IPS-18a (cell line): ENCODE measurements around the gene KLK4.

Source experiments
- H3K27ac ChIP-seq: one replicate; pipeline ENCODE4 v1.5.1; 2013; ENCODE audit warnings: low read length
- H3K27me3 ChIP-seq: one replicate; pipeline ENCODE4 v1.6.1; 2013; ENCODE audit warnings: mild to moderate bottlenecking, low read length; ENCODE audit not compliant: control insufficient read depth, insufficient read depth
- H3K36me3 ChIP-seq: one replicate; pipeline ENCODE4 v1.6.1; 2013; ENCODE audit warnings: low read depth, low read length; ENCODE audit not compliant: control insufficient read depth
- H3K4me1 ChIP-seq: one replicate; pipeline ENCODE4 v1.6.1; 2013; ENCODE audit warnings: low read depth, low read length; ENCODE audit not compliant: control insufficient read depth
- H3K4me3 ChIP-seq: one replicate; pipeline ENCODE4 v1.5.1; 2013; ENCODE audit warnings: low read length
- H3K9ac ChIP-seq: one replicate; pipeline ENCODE4 v1.6.1; 2013; ENCODE audit warnings: mild to moderate bottlenecking, low read length, moderate library complexity
- H3K9me3 ChIP-seq: one replicate; pipeline ENCODE4 v1.6.1; 2013; ENCODE audit warnings: low read depth, low read length; ENCODE audit not compliant: control insufficient read depth

Gene KLK4, protein sequence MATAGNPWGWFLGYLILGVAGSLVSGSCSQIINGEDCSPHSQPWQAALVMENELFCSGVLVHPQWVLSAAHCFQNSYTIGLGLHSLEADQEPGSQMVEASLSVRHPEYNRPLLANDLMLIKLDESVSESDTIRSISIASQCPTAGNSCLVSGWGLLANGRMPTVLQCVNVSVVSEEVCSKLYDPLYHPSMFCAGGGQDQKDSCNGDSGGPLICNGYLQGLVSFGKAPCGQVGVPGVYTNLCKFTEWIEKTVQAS

GRCh38 chr19:50911206-50912101, at the start of gene KLK4:
KLK4 (minus strand) TSS chr19:50911395; CDS start chr19:50910738, 657 bp downstream.
- no peak within 1 kb of the TSS for H3K27ac ChIP-seq
- no peak within 1 kb of the TSS for H3K9ac ChIP-seq
- peaks cover 54% of the 10 kb centered on the region for H3K27me3 ChIP-seq
- H3K9me3 ChIP-seq: no peaks in the 10 kb centered on the region
- H3K4me1 ChIP-seq: no peaks in the 10 kb centered on the region
- no peak within 1 kb of the TSS for H3K4me3 ChIP-seq
- H3K36me3 ChIP-seq: no peaks in the 10 kb centered on the region

- Histone ChIP-seq H3K4me3 (no peak overlapping the region), H3K4me1 (no peaks in the 10 kb centered on the region), H3K9me3 (no peaks in the 10 kb centered on the region), H3K27me3 (no peaks in the 10 kb centered on the region), H3K9ac (no peak overlapping the region), H3K36me3 (no peaks in the 10 kb centered on the region), H3K27ac (no peak overlapping the region)
Measured at GRCh38 chr19:50959731-50960500, 48.7 kb upstream of the KLK4 start.

GRCh38 chr19:50957587-50957986, 46.4 kb upstream of the KLK4 start:
- Histone ChIP-seq H3K9me3 (no peaks in the 10 kb centered on the region), H3K27me3 (no peaks in the 10 kb centered on the region)

DNA sequence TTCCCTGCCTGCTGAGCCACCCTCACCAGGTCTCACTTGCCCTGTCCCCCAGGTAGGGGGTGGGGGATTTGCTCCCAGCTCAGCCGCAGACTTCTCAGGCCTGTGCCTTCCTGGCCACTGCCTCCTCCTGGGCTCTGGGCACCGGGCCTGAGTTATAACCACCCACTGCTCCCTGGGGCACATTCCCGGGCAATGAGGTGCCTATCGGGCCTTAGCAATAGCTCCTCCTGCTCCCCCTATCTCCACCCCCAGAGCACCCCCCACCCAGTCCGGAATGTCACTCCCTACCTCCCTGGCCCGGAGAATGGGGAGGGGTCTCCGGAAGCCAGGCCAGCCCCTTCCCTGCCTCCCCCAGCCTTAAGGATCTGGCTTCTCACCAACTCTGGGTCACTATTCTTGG, 41.7 kb upstream of the KLK4 start, which contains the start of gene KLK5:
Gene KLK5, minus strand, starts transcription at position 129 of the 400 bp plus-strand sequence. CDS start 381 bp downstream, outside the sequence.
- Histone ChIP-seq H3K27ac (no peak within 1 kb of the TSS), H3K36me3 (no peaks in the 10 kb centered on the region), H3K4me3 (no peak within 1 kb of the TSS), H3K4me1 (no peaks in the 10 kb centered on the region), H3K9ac (no peak within 1 kb of the TSS), H3K9me3 (no peaks in the 10 kb centered on the region), H3K27me3 (no peaks in the 10 kb centered on the region)

More at GRCh38 chr19:50957587-50957986, 46.4 kb upstream of the KLK4 start:
- Histone ChIP-seq H3K9ac (no peak overlapping the region), H3K27ac (no peak overlapping the region), H3K36me3 (no peaks in the 10 kb centered on the region), H3K4me3 (no peak overlapping the region), H3K4me1 (no peaks in the 10 kb centered on the region)

- H3K27me3 ChIP-seq: no peaks in the 10 kb centered on the region
- no peaks in the 10 kb centered on the region for H3K9me3 ChIP-seq
- no peaks in the 10 kb centered on the region for H3K4me1 ChIP-seq
- H3K36me3 ChIP-seq: no peaks in the 10 kb centered on the region
- no peak overlapping the region for H3K9ac ChIP-seq
- H3K27ac ChIP-seq: no peak overlapping the region
- H3K4me3 ChIP-seq: no peak overlapping the region
Measured at GRCh38 chr19:50949861-50950260, 38.7 kb upstream of the KLK4 start.

GRCh38 chr19:50947123-50947522, 35.9 kb upstream of the KLK4 start:
- Histone ChIP-seq H3K9ac (no peak overlapping the region), H3K9me3 (no peaks in the 10 kb centered on the region), H3K27ac (no peak overlapping the region), H3K36me3 (no peaks in the 10 kb centered on the region), H3K27me3 (no peaks in the 10 kb centered on the region), H3K4me1 (no peaks in the 10 kb centered on the region), H3K4me3 (no peak overlapping the region)

- Histone ChIP-seq H3K36me3 (no peaks in the 10 kb centered on the region), H3K4me1 (no peaks in the 10 kb centered on the region), H3K27me3 (no peaks in the 10 kb centered on the region), H3K4me3 (no peak overlapping the region), H3K27ac (no peak overlapping the region), H3K9ac (no peak overlapping the region), H3K9me3 (no peaks in the 10 kb centered on the region)
Measured at GRCh38 chr19:50944795-50945194, 33.6 kb upstream of the KLK4 start.

GRCh38 chr19:50943074-50943828, 32.1 kb upstream of the KLK4 start:
- Histone ChIP-seq H3K9me3 (no peaks in the 10 kb centered on the region), H3K9ac (no peak overlapping the region), H3K27ac (no peak overlapping the region), H3K36me3 (no peaks in the 10 kb centered on the region), H3K4me1 (no peaks in the 10 kb centered on the region), H3K4me3 (no peak overlapping the region), H3K27me3 (no peaks in the 10 kb centered on the region)

DNA sequence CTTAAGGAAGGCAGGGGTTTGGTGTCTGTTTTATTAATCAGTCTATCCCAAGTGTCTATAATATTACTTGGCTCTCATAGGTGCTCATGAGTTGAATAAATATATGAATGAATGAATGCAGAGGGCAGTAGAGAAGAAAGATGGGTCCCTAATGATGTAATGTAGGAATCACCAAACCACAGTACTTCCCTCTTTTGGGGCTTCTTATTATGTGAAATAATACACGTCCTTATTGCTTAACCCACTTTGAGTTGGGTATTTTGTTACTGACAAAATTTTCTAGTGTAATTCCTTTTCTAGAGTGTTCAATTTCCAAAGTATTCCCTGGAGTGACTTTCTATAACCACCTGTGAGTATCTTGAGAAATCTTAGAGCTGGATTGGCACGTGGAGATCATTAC, 28.4 kb upstream of the KLK4 start:
- no peaks in the 10 kb centered on the region for H3K4me1 ChIP-seq
- no peaks in the 10 kb centered on the region for H3K27me3 ChIP-seq
- no peak overlapping the region for H3K4me3 ChIP-seq

DNA sequence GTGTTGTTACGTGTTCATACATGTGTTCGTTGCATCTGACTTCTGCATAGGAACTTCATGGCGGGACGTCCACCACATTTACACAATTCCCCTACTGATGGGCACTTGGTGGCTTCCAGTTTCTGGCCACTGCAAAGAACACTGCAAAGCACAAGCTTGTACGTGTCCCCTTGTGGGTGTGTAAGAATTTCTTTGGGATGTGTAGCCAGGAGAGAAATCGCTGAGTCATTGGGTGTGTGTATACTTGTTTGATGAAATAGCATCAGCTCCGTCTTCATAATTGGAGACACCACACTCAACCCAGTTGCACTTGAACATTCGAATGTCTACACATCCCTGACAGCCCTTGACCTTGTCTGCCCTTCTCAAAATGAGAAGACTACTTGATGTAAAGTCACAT, 22.4 kb upstream of the KLK4 start:
- Histone ChIP-seq H3K36me3 (no peaks in the 10 kb centered on the region), H3K4me1 (no peaks in the 10 kb centered on the region), H3K9me3 (no peaks in the 10 kb centered on the region), H3K9ac (no peak overlapping the region), H3K27me3 (no peaks in the 10 kb centered on the region), H3K27ac (no peak overlapping the region), H3K4me3 (no peak overlapping the region)

More for the DNA sequence above, 28.4 kb upstream of the KLK4 start:
- Histone ChIP-seq H3K9me3 (no peaks in the 10 kb centered on the region), H3K27ac (no peak overlapping the region), H3K9ac (no peak overlapping the region), H3K36me3 (no peaks in the 10 kb centered on the region)

DNA sequence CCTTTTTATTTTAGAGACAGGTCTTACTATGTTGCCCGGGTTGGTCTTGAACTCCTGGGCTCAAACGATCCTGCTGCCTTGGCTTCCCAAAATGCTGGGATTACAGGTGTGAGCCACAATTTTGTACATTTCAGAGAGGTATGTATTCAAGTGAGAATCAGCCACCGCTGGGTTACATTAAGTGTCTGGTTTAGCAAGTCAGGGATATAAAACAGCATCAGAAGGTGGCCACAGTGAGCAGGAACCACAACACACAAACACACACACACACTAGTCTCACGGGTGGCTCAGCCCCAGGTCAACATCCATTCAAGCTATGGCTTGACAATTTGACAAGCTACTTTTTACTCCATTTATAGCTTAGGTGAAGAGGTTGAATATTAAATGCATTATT, 21.5 kb upstream of the KLK4 start:
- H3K4me3 ChIP-seq: no peak overlapping the region
- H3K9ac ChIP-seq: no peak overlapping the region
- H3K9me3 ChIP-seq: no peaks in the 10 kb centered on the region
- H3K27me3 ChIP-seq: no peaks in the 10 kb centered on the region
- no peaks in the 10 kb centered on the region for H3K36me3 ChIP-seq
- no peak overlapping the region for H3K27ac ChIP-seq
- no peaks in the 10 kb centered on the region for H3K4me1 ChIP-seq
